B cell (primary cell): ENCODE data around the gene NSRP1. TPM values are rescaled to one million over a fixed set of nuclear protein-coding genes. Genes with fewer than 3 reads are reported as not detected.

ENCODE experiments used
- ATAC-seq: fragments of 200-7000 bp; cut with Tn5 transposase; one replicate; pipeline ENCODE4 v1.10.0; 2021; ENCODE audit warnings: low read depth, mild to moderate bottlenecking, moderate number of reproducible peaks, moderate library complexity
- CTCF ChIA-PET: fragments of 350-600 bp; sonication (Branson Sonifier 250); formaldehyde crosslinking; loops from one replicate; lab custom pipeline; 2021; ENCODE audit warnings: antibody characterized with exemption, inconsistent platforms; lab: Charles Lee
- POLR2A ChIA-PET: fragments of 350-600 bp; sonication (Branson Sonifier 250); formaldehyde crosslinking; loops from one replicate; lab custom pipeline; 2021; ENCODE audit warnings: antibody characterized with exemption; lab: Charles Lee
- DNase-seq: peaks from one replicate; pipeline ENCODE4 v3.0.0; 2013
- H2AFZ ChIP-seq: 2 replicates; pipeline ENCODE4 v1.6.1; 2012; ENCODE audit warnings: mild to moderate bottlenecking, low read depth, low read length; ENCODE audit not compliant: insufficient read depth, poor library complexity, severe bottlenecking
- H3K27ac ChIP-seq, 2 donors: 1 replicate in 1 of 2; 2 replicates in 1 of 2; pipeline ENCODE4 v1.5.1; 2012 to 2013; ENCODE audit warnings: low read length in 2 of 2, mild to moderate bottlenecking in 2 of 2, moderate library complexity in 1 of 2
- H3K27me3 ChIP-seq, 4 experiments: fragments of 200-600 bp in 1 of 4; sonication (generic) in 1 of 4; replicated peaks in 1 of 4; 1 replicate in 2 of 4; 2 replicates in 2 of 4; pipeline versions ENCODE4 v1.6.1 to v1.7.0; 2013 to 2016; ENCODE audit warnings: low read length in 3 of 4, mild to moderate bottlenecking in 2 of 4, mixed read lengths in 1 of 4, moderate library complexity in 1 of 4; ENCODE audit not compliant: insufficient read depth in 4 of 4, control insufficient read depth in 3 of 4; ENCODE audit errors: control extremely low read depth in 1 of 4
- H3K36me3 ChIP-seq, 2 experiments: replicated peaks in 1 of 2; 1 replicate in 1 of 2; 2 replicates in 1 of 2; pipeline versions ENCODE4 v1.6.1 to v1.7.1; 2013; ENCODE audit warnings: low read length in 1 of 2; ENCODE audit not compliant: insufficient read depth in 2 of 2, control insufficient read depth in 1 of 2; ENCODE audit errors: control extremely low read depth in 1 of 2, extremely low read depth in 1 of 2
- H3K4me1 ChIP-seq, 2 donors: fragments of 200-600 bp in 1 of 2; sonication (generic) in 1 of 2; 1 replicate in 1 of 2; 2 replicates in 1 of 2; pipeline versions ENCODE4 v1.5.1 to v1.6.1; 2013 to 2017; ENCODE audit warnings: low read length in 2 of 2; ENCODE audit not compliant: control insufficient read depth in 2 of 2, insufficient read depth in 2 of 2
- H3K4me2 ChIP-seq: replicated peaks from 2 replicates; pipeline ENCODE3; 2012; ENCODE audit warnings: mild to moderate bottlenecking, low read depth, low read length; ENCODE audit not compliant: poor library complexity, severe bottlenecking
- H3K4me3 ChIP-seq, 5 experiments: fragments of 200-600 bp in 1 of 5; sonication (generic) in 1 of 5; 1 replicate in 3 of 5; 2 replicates in 2 of 5; pipeline versions ENCODE4 v1.5.1 to v1.7.0; 2011 to 2016; ENCODE audit warnings: low read length in 4 of 5, mild to moderate bottlenecking in 4 of 5, low read depth in 2 of 5, control low read depth in 1 of 5, moderate library complexity in 1 of 5; ENCODE audit not compliant: insufficient read depth in 1 of 5; ENCODE audit errors: control extremely low read depth in 1 of 5, extremely low read depth in 1 of 5
- H3K79me2 ChIP-seq: fragments of 200-600 bp; sonication (generic); one replicate; pipeline ENCODE4 v1.6.0; 2016; ENCODE audit warnings: low read length; ENCODE audit not compliant: control insufficient read depth, insufficient read depth
- H3K9ac ChIP-seq: fragments of 200-600 bp; sonication (generic); 2 replicates; pipeline ENCODE4 v1.6.1; 2017; ENCODE audit warnings: mild to moderate bottlenecking, low read length, moderate library complexity
- H3K9me3 ChIP-seq, 3 donors: one replicate each; pipeline versions ENCODE4 v1.6.1 to v1.7.1; 2013; ENCODE audit warnings: low read length in 2 of 3; ENCODE audit not compliant: control insufficient read depth in 2 of 3, insufficient read depth in 1 of 3; ENCODE audit errors: control extremely low read depth in 1 of 3
- H4K20me1 ChIP-seq: 2 replicates; pipeline ENCODE4 v1.6.0; 2012; ENCODE audit warnings: mild to moderate bottlenecking, low read length; ENCODE audit not compliant: insufficient read depth, control insufficient read depth, poor library complexity, severe bottlenecking
- H3K27ac Mint-ChIP-seq: one replicate; pipeline ENCODE4 v1.8.0; 2021; ENCODE audit warnings: mixed read lengths
- H3K27me3 Mint-ChIP-seq: one replicate; pipeline ENCODE4 v1.8.0; 2021; ENCODE audit warnings: mixed read lengths
- H3K4me1 Mint-ChIP-seq: one replicate; pipeline ENCODE4 v1.8.0; 2021; ENCODE audit warnings: mixed read lengths
- H3K4me3 Mint-ChIP-seq: one replicate; pipeline ENCODE4 v1.8.0; 2021; ENCODE audit warnings: mixed read lengths
- H3K9me3 Mint-ChIP-seq: one replicate; pipeline ENCODE4 v1.8.0; 2022; ENCODE audit warnings: mixed read lengths; ENCODE audit not compliant: insufficient read depth
- EZH2 ChIP-seq: IDR thresholded peaks from 2 replicates; pipeline ENCODE4 v1.6.1; 2012; ENCODE audit warnings: borderline replicate concordance, low read depth, mild to moderate bottlenecking, moderate library complexity, low read length; ENCODE audit not compliant: insufficient read depth, poor library complexity, severe bottlenecking
- WGBS: methylation state at CpG from one replicate; pipeline ENCODE4 v1.1.5; 2013; ENCODE audit warnings: missing lambda C conversion rate; ENCODE audit not compliant: insufficient coverage; 5-methylcytosine and 5-hydroxymethylcytosine counted together
- intact Hi-C: fragments of 100-400 bp; cut with micrococcal nuclease; formaldehyde crosslinking; loops from one replicate; pipeline ENCODE4 v1.10.0; 2022
- polyA plus RNA-seq: library from polyadenylated mRNA; depleted of rRNA; stranded (reverse); fragments of >200 nt; gene quantifications from 2 replicates; pipeline ENCODE4 v1.2.3, GENCODE V29; 2012
- total RNA-seq, 2 donors: library from RNA; stranded (reverse); fragments of 120-200 nt in 1 of 2; gene quantifications; 1 replicate in 1 of 2; 2 replicates in 1 of 2; pipeline versions ENCODE4 v1.2.3 to v1.2.4, GENCODE V29; 2013 to 2022
- TF ChIP-seq, protein P1 (sequence below): fragments of 200-600 bp; IDR thresholded peaks from one replicate; pipeline ENCODE4 v1.8.0; 2022; ENCODE audit warnings: antibody characterized with exemption, mild to moderate bottlenecking

NSRP1 gene
- total and polyA plus RNA-seq, 2 donors (not counting 1 experiment from before 2014, with no cell fraction given), result 11.2 to 46.2 TPM

DNA sequence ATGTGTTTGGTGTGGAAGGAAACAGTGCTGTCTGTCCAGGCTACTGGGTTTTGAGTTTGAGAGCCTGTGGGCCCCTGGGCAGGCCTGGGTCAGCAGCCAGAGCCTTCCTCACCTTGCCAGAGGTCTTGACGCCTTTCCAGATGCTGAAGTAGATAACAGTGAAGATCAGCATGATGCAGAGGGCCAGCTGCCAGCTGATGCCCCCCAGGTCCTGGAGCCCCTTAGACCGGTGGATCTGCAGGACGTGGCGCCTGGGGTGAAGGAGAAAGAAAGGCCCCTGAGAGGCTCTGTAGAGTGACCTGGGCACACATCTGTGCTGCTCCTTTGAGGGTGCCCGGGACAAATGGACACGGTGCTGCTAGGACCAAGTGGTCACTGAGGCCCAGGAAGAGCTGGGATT lies 100.4 kb downstream of the NSRP1 start:
- Mint-ChIP-seq H3K4me1 (no peaks in the 10 kb centered on the region), H3K27ac (no peak overlapping the region), H3K9me3 (no peaks in the 10 kb centered on the region), H3K27me3 (no peaks in the 10 kb centered on the region), H3K4me3 (no peak overlapping the region)
- ChIA-PET POLR2A (interaction anchor here (0.5 kb wide), 1 partner anchor 820 kb away, joined by 4 read pairs; no protein-coding TSS in a partner anchor), CTCF (no interaction called here)
- 94% methylated on average over 6 of the region's 6 CpGs for WGBS
- DNase-seq (no peak), ATAC-seq (no peak)
- no peak overlapping the region for H3K4me3 ChIP-seq
- H3K79me2 ChIP-seq, result no peaks in the 10 kb centered on the region
- no peak overlapping the region for H3K9ac ChIP-seq
- no peaks in the 10 kb centered on the region for H4K20me1 ChIP-seq
- H3K9me3 ChIP-seq, result no peaks in the 10 kb centered on the region
- no peak overlapping the region for H2AFZ ChIP-seq
- no peaks in the 10 kb centered on the region for H3K36me3 ChIP-seq
- no peaks in the 10 kb centered on the region for H3K27me3 ChIP-seq
- TF ChIP-seq, protein P1, sequence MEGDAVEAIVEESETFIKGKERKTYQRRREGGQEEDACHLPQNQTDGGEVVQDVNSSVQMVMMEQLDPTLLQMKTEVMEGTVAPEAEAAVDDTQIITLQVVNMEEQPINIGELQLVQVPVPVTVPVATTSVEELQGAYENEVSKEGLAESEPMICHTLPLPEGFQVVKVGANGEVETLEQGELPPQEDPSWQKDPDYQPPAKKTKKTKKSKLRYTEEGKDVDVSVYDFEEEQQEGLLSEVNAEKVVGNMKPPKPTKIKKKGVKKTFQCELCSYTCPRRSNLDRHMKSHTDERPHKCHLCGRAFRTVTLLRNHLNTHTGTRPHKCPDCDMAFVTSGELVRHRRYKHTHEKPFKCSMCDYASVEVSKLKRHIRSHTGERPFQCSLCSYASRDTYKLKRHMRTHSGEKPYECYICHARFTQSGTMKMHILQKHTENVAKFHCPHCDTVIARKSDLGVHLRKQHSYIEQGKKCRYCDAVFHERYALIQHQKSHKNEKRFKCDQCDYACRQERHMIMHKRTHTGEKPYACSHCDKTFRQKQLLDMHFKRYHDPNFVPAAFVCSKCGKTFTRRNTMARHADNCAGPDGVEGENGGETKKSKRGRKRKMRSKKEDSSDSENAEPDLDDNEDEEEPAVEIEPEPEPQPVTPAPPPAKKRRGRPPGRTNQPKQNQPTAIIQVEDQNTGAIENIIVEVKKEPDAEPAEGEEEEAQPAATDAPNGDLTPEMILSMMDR, result no peak
- no peak for TF ChIP-seq EZH2
- H3K27ac ChIP-seq, result no peak overlapping the region
- H3K4me2 ChIP-seq, result no peak overlapping the region
- intact Hi-C loops, result no loop called here
- no peaks in the 10 kb centered on the region for H3K4me1 ChIP-seq

DNA sequence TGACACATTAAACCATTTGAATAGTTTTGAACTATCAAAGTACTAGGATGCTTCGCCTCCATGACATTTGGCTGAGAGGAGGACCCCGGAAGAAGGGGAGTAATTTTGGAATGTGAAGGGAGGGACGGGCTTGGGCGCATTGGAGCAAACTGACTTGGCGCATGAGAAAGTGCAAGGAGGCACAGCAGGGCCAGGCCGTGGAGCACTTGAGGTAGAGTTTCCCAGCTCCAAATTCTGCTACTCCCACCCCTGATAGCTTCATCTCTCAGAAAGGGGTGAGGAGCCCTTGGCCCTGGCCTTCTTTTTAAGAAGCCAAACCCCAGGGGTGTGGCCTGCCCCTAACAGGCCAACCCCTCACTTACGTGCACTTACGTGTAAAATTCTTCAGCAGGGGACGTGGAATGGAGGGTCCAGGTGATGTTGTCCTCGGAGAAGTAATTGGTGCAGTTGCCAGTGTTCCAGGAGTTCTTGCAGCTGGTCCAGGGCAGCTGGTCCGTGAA lies 101.2 kb downstream of the NSRP1 start:
- no peak overlapping the region for H3K9ac ChIP-seq
- TF ChIP-seq, protein P1, result no peak
- no peak for TF ChIP-seq EZH2
- no peaks in the 10 kb centered on the region for H3K27me3 ChIP-seq
- no peaks in the 10 kb centered on the region for H3K4me1 ChIP-seq
- ATAC-seq (no peak), DNase-seq (no peak)
- H3K27ac ChIP-seq, result no peak overlapping the region
- H3K79me2 ChIP-seq, result no peaks in the 10 kb centered on the region
- H3K4me3 ChIP-seq, result no peak overlapping the region
- no peaks in the 10 kb centered on the region for H3K27me3 Mint-ChIP-seq
- no peak overlapping the region for H3K27ac Mint-ChIP-seq
- WGBS, result 95% methylated on average over 11 of the region's 11 CpGs
- H3K4me3 Mint-ChIP-seq, result no peak overlapping the region
- no peaks in the 10 kb centered on the region for H3K4me1 Mint-ChIP-seq
- H3K9me3 ChIP-seq, result no peaks in the 10 kb centered on the region
- H3K4me2 ChIP-seq, result no peak overlapping the region
- H2AFZ ChIP-seq, result no peak overlapping the region
- intact Hi-C loops, result no loop called here
- H4K20me1 ChIP-seq, result no peaks in the 10 kb centered on the region
- POLR2A ChIA-PET, result interaction anchor here (0.5 kb wide), 1 partner anchor 821 kb away, joined by 4 read pairs; no protein-coding TSS in a partner anchor
- CTCF ChIA-PET, result no interaction called here
- no peaks in the 10 kb centered on the region for H3K36me3 ChIP-seq
- no peaks in the 10 kb centered on the region for H3K9me3 Mint-ChIP-seq
